Iris pigment epithelial cell (primary cell): ENCODE results near the gene AQP6.

Experiments used
- DNase-seq: peaks from one replicate; pipeline ENCODE4 v3.0.0-alpha.2; 2011; ENCODE audit warnings: low read depth

AQP6 gene, protein sequence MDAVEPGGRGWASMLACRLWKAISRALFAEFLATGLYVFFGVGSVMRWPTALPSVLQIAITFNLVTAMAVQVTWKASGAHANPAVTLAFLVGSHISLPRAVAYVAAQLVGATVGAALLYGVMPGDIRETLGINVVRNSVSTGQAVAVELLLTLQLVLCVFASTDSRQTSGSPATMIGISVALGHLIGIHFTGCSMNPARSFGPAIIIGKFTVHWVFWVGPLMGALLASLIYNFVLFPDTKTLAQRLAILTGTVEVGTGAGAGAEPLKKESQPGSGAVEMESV

DNA sequence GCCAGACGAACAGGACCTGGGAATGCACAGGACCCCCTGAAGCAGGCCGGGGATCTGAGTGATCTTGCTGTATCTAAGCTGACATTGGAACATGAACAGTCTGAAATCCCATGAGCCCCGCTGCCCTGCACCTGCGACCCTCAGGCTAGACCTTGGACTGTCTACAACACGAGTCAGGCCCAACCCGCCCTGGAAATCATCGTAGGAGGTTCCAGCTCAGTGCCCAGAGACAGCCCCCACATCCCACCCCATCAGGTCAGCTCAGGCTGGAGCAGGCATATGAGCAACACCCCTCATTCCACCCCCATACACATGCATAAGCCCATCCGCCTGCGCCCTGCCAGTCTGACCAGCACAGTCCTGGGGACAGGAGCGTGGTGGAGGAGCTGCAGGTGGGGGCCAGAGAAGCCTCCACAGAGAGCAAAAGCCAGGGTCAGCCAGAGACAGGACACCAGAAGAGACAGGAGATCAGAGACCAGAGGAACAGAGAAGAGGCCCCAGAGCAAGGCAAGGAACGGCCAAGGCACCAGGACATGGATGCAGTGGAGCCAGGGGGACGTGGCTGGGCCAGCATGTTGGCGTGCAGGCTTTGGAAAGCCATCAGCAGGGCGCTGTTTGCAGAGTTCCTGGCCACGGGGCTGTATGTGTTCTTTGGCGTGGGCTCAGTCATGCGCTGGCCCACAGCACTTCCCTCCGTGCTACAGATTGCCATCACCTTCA, at the start of gene AQP6:
AQP6 (plus strand) TSS at position 307 of the 720 bp plus-strand sequence; CDS start at position 534, 227 bp downstream.
- no peak for DNase-seq

DNA sequence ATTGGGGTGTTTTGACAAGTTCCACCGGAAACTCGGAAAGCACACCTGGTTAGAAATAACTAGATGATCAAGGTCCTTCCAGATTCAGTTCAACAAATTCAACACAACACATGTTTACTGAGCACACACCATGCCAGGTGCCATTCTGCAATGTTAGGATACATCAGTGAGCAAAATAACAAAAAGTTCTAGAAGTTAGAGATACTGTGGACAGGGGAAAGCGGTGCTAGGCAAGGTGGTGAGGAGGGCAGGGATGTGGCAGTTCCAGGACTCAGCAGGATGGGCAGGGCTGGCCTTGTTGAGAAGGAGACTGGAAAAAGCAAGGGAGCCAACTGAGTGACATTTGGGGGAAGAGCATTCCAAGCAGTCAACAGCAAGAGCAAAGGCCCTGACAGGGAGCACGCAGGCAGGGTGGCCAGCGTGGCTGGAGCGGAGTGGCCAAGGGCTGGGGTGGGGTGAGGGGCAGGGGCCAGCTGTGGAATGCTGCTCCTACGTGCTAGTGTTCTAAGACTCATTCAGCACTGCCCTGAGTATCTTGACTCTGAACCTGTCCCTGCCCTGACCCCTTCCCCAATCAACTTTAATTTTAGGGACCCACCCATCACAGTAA, 49.6 kb upstream of the AQP6 start:
- DNase-seq: no peak

DNA sequence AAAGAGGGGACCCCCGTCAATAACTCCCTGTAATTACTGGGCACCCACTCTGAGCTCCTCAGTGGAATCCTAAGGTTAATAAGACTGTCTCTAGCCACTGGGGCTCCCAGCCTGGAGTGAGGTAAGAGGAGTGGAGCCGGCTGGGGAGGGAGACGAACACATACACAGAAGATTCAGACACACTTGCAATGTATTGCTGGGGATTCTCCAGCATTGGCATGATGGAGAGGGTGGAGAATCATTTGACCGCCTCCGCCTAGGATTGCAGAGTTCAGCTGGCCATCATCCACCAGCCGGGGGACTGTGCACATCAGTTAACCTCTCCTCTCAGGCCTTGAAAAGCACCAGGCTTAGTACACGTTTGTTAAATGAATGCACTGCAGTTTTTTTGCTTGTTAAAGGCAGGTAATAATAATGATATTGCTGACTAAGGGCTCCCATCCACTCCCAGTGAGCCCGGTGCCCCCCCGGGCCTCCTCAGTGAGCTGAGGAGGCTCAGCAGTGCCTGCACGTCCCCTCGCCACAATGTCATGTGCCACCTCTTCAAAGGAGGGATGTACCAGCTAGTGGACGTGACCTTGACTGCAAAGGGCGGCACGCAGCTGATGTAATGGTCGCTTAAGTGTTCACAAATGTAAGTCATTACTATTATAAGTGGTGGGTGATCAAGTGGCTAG, 48.7 kb upstream of the AQP6 start:
- DNase-seq: no peak

DNA sequence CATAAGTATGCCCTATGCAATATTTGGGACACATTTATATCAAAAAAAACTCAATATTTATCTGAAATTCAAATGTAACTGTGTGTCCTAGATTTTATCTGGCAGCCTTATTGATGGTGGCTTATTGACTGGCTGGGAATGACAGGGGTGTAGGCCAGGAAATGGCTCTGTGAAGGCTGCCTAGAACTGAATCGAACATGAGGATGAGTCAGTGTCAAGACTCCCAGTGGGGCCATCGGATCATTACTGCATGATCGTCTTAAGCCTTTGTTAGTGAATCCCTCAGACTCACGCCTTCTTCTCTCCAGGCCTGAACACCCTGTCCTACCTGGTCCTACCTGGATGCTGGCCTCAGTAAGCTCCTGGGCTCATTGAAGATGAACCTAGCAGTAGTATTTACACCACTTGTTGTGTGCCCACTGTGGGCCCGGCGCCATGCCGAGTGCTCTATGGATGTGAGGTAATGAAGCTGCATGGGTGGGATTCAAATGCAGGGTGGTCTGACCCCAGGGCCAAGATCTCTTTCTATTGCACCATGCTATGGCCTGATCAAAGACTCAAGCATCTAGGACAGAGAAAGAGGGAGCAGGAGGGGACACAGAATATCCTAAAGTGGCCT, 48.0 kb upstream of the AQP6 start:
- DNase-seq: no peak

DNA sequence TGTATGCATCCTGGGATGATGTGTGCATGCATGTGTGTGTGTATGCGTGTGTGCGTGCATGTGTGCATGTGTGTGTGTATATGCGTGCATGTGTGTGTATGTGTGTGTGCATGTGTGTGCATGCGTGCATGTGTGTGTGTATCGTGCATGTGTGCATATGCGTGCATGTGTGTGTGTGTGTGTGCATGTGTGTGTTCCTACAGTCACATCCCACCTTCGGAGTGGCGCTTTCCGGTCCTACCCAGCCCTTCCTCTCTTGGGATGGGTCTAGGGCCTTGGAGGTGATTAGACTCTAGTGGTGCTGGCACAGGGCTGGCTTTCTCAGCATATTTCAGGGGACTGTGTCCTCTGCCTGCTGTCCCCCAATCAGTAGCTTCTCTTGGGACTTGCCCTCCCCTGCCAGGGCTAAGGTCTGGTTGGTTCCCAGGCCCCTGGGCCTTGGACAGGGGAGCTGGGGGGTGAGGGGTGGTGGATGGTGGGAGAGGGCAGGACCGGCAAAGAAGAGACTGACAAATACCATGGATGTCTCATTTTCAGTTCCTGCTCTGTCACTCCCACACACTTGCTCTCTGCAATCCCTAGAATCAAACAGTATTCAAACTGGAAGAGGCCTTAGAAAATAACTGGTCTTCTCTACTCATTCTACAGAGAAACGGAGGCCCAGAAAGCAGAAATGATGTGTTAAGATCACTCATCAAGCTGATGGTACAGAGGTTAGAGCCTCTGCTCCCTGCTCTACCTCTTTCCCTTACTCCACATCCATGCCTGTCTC, 47.1 kb upstream of the AQP6 start:
- no peak for DNase-seq

DNA sequence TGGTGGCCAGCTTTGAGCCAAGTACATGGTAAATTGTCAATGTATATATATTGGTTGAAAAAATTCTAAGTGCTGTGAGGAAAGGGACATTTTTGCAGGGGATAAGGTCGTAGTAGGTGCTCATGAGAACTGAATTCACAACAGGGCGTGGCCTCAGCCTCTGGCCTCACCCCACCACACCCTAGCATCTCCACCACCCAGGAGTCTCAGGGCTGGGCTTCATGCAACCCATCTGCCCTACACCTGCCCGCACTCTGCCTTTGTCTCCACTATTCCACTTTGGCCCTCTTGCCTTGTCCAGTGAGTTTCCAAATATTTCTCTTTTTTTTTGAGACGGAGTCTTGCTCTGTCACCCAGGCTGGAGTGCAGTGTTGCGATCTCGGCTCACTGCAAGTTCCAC, 44.3 kb upstream of the AQP6 start:
- no peak for DNase-seq

DNA sequence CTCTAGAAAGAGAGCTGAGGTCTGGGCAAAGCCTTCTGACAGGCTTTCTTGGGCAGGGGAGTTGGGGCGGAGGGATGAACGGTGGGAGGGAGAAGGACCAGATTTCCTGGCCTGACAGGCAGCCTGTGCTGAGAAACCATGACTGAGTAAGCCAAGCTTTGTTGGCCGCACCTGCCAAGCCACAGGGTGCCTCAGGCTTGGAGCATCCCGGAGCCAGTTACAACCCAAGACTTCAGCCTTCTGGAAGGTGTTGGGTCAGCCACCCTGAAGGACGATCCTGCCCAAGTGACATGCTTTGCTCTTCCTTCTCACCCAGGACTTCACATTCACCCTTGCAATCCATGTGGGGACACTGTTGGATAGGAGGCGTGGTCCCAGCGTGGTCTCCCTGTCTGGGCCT, 43.2 kb upstream of the AQP6 start:
- DNase-seq: no peak

DNA sequence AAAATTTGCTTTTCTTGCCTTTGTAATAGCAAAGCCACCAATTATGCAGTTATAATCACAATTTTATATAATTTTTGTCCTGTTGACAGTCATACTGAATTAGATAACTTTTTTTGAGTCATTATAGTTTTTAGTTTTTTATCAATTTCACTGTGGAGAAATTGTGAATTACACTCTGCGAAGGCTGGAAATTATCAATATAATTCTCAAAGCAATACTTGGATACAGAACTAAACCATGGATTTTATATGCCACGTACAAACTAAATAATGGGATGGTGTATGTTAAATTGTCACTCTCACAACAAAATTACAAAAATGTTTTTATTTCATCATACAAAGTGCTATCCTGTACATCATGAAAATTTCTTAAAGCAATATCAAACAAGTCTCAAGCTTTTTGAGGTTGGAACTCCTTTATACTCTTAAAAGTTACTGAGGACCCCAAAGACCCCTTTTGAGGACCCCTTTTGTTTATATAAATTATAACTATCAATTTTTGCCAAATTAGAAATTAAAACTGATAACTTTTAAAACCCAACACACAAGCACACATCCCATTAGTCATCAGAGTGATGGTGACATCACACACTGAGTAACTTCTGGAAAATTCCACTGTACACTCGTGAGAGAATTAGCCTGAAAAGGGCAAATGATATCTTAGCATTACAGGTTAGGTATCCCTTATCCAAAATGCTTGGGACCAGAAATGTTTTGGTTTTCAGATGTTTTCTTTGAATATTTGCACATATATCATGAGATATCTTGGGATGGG, 42.0 kb upstream of the AQP6 start:
- peak; percentile 83 for DNase-seq

DNA sequence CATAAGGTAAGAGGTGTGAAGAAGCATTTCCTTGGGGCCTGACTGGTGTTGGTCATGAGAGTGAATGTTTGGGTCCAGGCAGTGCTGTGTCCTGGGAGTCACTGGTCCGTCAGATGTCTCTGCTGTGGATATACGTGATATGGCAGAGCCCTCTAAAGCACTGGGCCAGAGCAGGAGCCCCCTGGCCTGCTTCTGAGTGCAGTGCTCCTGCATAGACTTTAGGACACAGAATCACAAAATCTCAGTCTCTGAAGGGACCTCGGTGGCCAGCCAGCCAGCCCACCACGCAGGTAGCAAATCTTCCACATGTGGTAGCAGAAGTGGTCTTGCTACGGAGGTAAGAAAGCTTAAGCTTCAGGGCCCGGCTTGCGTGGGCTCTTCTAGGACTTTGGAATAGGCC, 40.7 kb upstream of the AQP6 start:
- no peak for DNase-seq

DNA sequence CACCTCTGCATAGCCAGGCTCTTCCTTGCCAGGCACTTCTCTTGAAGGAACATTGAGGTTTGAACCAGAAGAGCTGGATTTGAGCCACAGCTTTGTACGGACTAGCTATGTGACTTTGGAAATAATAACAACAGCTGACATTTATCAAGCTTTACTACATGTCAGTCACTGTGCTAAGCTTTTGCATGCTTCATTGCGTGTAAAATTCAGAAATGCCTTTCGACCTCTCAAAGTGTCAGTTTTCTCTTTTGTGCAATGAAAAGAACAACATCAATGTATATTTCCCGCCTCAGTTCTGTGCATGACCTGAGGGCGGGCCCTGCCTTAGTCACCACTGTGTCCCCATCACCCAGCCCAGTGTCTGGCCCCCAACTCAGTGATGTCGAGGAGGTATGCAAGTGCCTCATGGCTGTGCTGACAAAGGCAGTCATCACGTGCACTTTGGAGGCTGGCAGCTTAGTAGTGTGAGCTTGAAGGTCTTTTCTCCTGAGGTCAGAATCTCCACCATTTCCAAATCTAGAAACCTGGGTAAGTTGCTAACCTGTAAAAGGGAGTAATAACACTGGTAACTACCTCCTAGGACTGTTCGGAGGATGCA, 40.1 kb upstream of the AQP6 start:
- no peak for DNase-seq

DNA sequence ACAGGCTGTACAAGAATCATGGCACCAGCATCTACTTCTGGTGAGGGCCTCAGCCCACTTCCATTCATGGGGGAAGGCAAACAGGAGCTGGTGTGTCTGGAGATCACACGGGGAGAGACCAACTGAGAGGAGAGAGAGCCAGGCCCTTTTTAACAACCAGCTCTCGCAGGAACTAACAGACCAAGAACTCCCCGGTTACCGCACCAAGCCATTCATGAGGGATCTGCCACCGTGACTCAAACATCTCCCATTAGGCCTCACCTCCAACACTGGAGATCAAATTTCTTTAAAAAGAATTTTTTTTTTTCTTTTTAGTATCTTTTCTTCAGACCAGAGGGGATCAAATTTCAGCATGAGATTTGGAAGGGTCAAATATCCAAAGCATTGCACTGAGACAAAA, 39.0 kb upstream of the AQP6 start:
- peak; percentile 85 for DNase-seq

DNA sequence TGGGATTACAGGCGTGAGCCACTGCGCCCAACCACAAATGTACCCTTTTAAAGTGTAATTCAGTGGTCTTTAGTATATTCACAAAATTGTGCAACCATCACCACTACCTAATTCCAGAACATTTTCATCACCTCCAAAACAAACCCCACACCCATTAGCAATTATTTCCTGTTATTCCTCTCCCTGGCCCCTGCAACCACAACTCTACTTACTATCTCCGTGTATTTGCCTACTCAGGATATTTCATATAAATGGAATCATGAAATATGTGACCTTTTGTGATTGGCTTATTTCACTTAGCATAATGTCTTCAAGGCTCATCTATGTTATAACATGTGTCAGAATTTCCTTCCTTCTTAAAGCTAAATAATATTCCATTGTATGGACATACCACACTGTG, 38.2 kb upstream of the AQP6 start:
- DNase-seq: peak; percentile 68

DNA sequence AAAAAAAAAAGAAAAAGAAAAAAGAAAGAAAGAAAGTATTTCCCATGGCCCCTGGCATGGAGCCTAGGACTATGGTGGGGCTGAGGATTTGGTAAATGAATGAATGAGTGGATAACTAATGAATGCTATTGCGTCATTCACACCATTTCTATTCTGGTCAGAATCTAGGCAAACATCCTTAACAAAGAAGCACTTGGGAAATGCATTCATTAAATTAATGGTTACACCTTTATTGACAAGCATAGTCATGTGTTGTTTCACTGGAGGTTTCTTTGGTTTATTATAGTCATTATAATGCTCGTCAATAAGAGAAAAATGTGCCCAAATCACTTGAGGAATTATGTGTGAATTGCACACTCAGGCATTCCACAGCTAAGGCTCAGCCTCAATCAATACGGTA, 35.8 kb upstream of the AQP6 start:
- DNase-seq: no peak

DNA sequence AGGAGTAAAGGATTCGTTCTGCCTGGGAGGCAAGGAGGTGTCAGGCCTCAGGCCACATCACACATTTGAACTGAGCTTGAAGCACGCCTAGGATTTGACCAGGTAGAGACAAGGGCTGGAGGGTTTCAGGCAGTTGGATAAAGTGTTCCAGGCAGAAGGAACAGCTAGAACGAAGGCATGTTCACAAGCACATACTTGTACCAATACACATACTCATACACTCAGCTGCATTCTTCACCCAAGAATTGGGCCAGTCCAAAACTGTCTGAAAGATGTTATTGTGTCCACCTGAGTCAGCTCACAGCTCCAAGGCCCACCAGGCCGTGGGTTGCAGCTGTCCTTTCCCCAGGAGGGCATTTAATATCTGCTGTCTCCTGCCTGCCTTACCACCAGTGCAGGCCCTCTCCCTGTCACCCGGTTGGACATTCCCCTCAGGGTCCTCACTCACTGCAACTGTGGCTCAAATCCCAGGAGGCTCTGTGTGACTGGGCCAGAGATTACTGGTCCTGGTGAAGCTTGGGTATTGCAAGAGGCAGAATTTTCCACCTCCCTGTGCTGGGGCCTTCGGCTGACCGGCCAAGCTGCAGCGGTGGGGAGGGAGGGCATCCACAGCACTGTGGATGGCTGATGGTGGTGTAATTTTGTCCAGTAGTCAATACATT, 35.0 kb upstream of the AQP6 start:
- DNase-seq: no peak

DNA sequence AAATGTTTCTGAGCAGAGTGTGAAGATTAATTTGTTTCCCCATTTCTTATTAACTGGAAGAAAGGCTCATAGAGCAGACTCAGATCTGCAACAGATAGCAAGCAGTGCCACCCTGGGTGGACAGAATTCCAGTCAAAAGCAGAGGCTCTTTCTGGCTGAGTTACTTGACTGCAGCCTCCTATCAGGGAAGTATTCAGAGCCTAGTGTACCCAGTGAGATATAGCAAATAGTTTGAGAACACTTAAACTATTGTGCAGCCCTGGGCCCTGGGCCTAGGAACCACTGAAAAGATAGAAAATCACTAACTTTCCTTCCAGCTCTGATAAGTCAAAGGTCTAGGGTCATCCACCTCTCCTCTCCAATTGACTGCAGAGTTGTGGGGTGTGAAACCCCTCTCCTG, 33.4 kb upstream of the AQP6 start:
- DNase-seq: no peak

DNA sequence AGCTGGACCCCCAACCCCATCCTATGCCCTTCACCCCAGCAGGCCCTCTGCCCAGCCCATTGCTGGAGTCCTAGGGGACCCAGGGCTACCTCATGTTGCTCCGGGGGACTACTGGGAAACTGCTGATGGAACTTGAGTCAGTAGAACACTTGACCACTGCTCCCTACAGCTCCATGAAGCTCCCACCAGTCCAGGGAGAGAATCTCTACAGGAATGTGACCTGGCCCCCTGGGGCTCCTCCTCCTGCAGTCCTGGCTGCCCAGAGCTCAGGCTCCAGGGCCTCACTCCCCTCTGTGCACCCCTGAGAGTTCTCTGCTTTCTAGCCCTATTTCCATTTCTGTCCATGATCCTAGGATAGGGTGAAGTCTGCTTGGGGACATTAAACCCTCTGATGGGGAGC, 33.0 kb upstream of the AQP6 start:
- no peak for DNase-seq

DNA sequence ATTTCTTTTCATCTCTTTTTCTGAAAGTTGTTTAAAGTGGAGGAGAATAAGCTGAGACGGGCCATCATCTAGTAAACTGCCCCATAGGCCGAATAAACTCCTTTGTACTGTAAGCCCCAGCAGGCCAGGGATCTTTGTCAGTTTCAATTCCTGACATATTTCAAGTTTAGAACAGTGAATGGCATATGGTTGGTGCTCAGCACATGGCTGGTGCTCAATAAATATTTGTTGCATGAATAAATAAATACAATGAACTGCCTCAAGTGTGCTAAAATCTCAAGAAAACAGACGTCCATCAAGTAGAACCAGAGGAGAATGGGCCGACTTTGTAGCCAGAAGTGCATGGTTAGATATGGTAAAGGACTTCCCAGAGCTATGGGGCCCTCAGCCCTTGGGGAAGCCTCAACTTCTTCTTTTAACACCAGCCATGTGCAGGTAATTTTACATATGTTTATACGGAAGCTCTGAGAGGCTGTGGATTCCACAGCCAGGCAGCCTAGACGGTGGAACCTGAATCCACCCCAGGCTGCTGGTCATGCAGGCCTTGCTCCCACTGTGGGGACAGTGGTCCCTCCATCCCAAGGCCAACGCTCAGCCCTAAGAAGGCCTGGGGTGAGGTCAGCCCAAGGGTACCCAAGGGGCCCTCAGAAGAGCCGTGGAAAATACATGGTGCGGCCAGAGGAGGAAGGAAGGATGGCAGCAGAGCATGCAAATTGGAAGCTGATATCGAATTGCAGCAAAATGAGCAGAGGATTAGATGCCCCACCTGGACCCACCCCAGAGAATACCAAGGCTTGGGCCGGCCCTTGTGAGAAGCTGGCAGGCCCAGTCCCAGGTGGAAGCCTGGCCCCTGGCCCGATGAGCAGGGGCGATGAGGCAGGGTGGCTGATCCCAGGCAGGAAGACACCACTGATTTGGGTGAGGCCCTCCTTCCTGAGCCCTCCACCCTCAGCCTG, 30.9 kb upstream of the AQP6 start:
- DNase-seq: no peak

DNA sequence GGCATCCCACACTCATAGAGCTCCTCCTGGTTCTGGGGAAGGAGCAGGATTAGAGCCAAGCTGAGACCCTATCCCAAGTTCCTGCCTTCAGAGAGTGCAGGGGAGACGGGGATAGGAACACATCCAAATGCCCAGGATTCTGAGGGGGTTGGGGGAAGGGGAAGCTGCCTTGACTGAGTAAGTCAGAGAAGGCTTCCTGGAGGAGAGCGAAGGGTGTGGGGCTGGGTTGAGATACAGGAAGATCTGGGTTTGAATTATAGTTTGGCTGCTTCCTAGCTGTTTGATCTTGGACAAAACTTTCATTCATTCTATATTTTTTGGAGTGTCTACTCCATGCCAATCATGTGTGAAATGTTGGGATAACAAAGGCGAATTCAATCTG, 30.2 kb upstream of the AQP6 start:
- no peak for DNase-seq
